Loucy (cell line): ENCODE measurements around the gene SYPL1.

Experiments used
- H2AFZ ChIP-seq: fragments of 200-600 bp; sonication (generic); 2 replicates; pipeline ENCODE4 v1.6.0; 2016; ENCODE audit warnings: antibody characterized with exemption, mild to moderate bottlenecking, low read length, moderate library complexity
- H3F3A ChIP-seq: fragments of 200-600 bp; 2 replicates; pipeline ENCODE4 v1.6.0; 2016; ENCODE audit warnings: antibody characterized with exemption, low read depth, mild to moderate bottlenecking
- H3K27me3 ChIP-seq: fragments of 200-600 bp; sonication (generic); 2 replicates; pipeline ENCODE4 v1.6.1; 2014; ENCODE audit warnings: low read length, mild to moderate bottlenecking; ENCODE audit not compliant: insufficient read depth, poor library complexity, severe bottlenecking
- H3K36me3 ChIP-seq: fragments of 200-600 bp; sonication (generic); 2 replicates; pipeline ENCODE4 v1.6.1; 2016; ENCODE audit warnings: low read length; ENCODE audit not compliant: insufficient read depth
- H3K4me1 ChIP-seq: fragments of 200-600 bp; sonication (generic); 2 replicates; pipeline ENCODE4 v1.5.1; 2014; ENCODE audit warnings: low read length, mild to moderate bottlenecking; ENCODE audit not compliant: insufficient read depth, poor library complexity, severe bottlenecking
- H3K4me2 ChIP-seq: fragments of 200-600 bp; sonication (generic); 2 replicates; pipeline ENCODE4 v1.6.0; 2014; ENCODE audit warnings: antibody characterized with exemption, low read length, low read depth, mild to moderate bottlenecking; ENCODE audit not compliant: poor library complexity, severe bottlenecking
- H3K4me3 ChIP-seq: fragments of 200-600 bp; sonication (generic); 2 replicates; pipeline ENCODE4 v1.5.1; 2014; ENCODE audit warnings: low read length, mild to moderate bottlenecking, mixed read lengths; ENCODE audit not compliant: poor library complexity, severe bottlenecking
- H3K79me2 ChIP-seq: fragments of 200-600 bp; sonication (generic); 2 replicates; pipeline ENCODE4 v1.6.1; 2014; ENCODE audit warnings: low read length; ENCODE audit not compliant: insufficient read depth
- H3K9ac ChIP-seq: fragments of 200-600 bp; sonication (generic); 2 replicates; pipeline ENCODE4 v1.6.0; 2014; ENCODE audit warnings: mild to moderate bottlenecking, low read depth, low read length, moderate library complexity; ENCODE audit not compliant: poor library complexity, severe bottlenecking
- H3K9me2 ChIP-seq: fragments of 200-600 bp; sonication (generic); replicated peaks from 2 replicates; pipeline ENCODE4 v1.6.1; 2016; ENCODE audit warnings: low read depth, low read length, mixed read lengths
- H3K9me3 ChIP-seq: fragments of 200-600 bp; sonication (generic); 2 replicates; pipeline ENCODE4 v1.6.1; 2014; ENCODE audit warnings: mild to moderate bottlenecking, antibody characterized with exemption, low read length, low read depth; ENCODE audit not compliant: insufficient read depth
- H4K20me1 ChIP-seq: fragments of 200-600 bp; sonication (generic); 2 replicates; pipeline ENCODE4 v1.6.0; 2014; ENCODE audit warnings: antibody characterized with exemption, low read length, mild to moderate bottlenecking; ENCODE audit not compliant: insufficient read depth, poor library complexity, severe bottlenecking
- CTCF ChIP-seq: fragments of 200-600 bp; sonication (generic); conservative IDR thresholded peaks from 2 replicates; pipeline ENCODE4 v1.5.1; 2014; ENCODE audit warnings: mild to moderate bottlenecking, antibody characterized with exemption, low read length
- EZH2phosphoT487 ChIP-seq: fragments of 200-600 bp; IDR thresholded peaks from 2 replicates; pipeline ENCODE4 v1.6.1; 2018; ENCODE audit warnings: antibody characterized with exemption, mild to moderate bottlenecking, moderate library complexity, borderline replicate concordance

The SYPL1 gene

GRCh38 chr7:106062521-106062931 lies 49.6 kb downstream of the SYPL1 start:
- H3K4me2 ChIP-seq = peak overlapping the region; percentile 11
- no peaks in the 10 kb centered on the region for H3K9me2 ChIP-seq
- H4K20me1 ChIP-seq = no peaks in the 10 kb centered on the region
- H3K4me1 ChIP-seq = peaks cover 61% of the 10 kb centered on the region
- H3K9ac ChIP-seq = peak overlapping the region; percentile 48
- H3K4me3 ChIP-seq = no peak overlapping the region
- TF ChIP-seq EZH2phosphoT487 = no peak
- no peak for TF ChIP-seq CTCF
- H3K9me3 ChIP-seq = no peaks in the 10 kb centered on the region
- H3K79me2 ChIP-seq = no peaks in the 10 kb centered on the region
- H3K27me3 ChIP-seq = no peaks in the 10 kb centered on the region
- no peaks in the 10 kb centered on the region for H3K36me3 ChIP-seq
- H3F3A ChIP-seq = peaks cover 7% of the 10 kb centered on the region; the same call in 1 of the 2 replicates
- H2AFZ ChIP-seq = no peak overlapping the region

- H3K4me2 ChIP-seq = peak overlapping the region; percentile 11
- no peak overlapping the region for H3K4me3 ChIP-seq
- peaks cover 66% of the 10 kb centered on the region for H3K4me1 ChIP-seq
- H3K27me3 ChIP-seq = no peaks in the 10 kb centered on the region
- no peaks in the 10 kb centered on the region for H3K79me2 ChIP-seq
- no peaks in the 10 kb centered on the region for H3K9me3 ChIP-seq
- H3K36me3 ChIP-seq = no peaks in the 10 kb centered on the region
- H4K20me1 ChIP-seq = no peaks in the 10 kb centered on the region
- no peaks in the 10 kb centered on the region for H3K9me2 ChIP-seq
- H3K9ac ChIP-seq = peak overlapping the region; percentile 48
- no peak for TF ChIP-seq EZH2phosphoT487
- TF ChIP-seq CTCF = no peak
- no peak overlapping the region for H2AFZ ChIP-seq
- H3F3A ChIP-seq = peaks cover 7% of the 10 kb centered on the region; the same call in 1 of the 2 replicates
These were observed 50.1 kb downstream of the SYPL1 start for GRCh38 chr7:106062006-106062405.

GRCh38 chr7:106061301-106061979 lies 50.7 kb downstream of the SYPL1 start:
- Histone ChIP-seq H3K4me3 (no peak overlapping the region), H3K36me3 (no peaks in the 10 kb centered on the region), H3K9ac (no peak overlapping the region), H3F3A (peaks cover 7% of the 10 kb centered on the region; the same call in 1 of the 2 replicates), H3K4me1 (peaks cover 66% of the 10 kb centered on the region), H4K20me1 (no peaks in the 10 kb centered on the region), H3K79me2 (no peaks in the 10 kb centered on the region), H3K9me3 (no peaks in the 10 kb centered on the region), H3K4me2 (no peak overlapping the region), H3K9me2 (no peaks in the 10 kb centered on the region), H3K27me3 (no peaks in the 10 kb centered on the region), H2AFZ (no peak overlapping the region)
- no peak for TF ChIP-seq EZH2phosphoT487
- TF ChIP-seq CTCF = no peak
